HG02588 (cell line): Measurements from ENCODE around the gene DUSP6.

Experiments
- ATAC-seq: cut with Tn5 transposase; IDR thresholded peaks from one replicate; pipeline ENCODE4 v1.9.1; 2021; ENCODE audit warnings: mild to moderate bottlenecking, moderate library complexity; ENCODE audit not compliant: unreplicated experiment

The DUSP6 gene

GRCh38 chr12:89334548-89335169 is 17.6 kb downstream of the DUSP6 start:
- ATAC-seq, result no peak

- ATAC-seq, result peak; percentile 54
These were observed 18.6 kb downstream of the DUSP6 start for GRCh38 chr12:89333564-89334252.

- ATAC-seq, result no peak
These were observed 23.9 kb downstream of the DUSP6 start for GRCh38 chr12:89328151-89329030.

- ATAC-seq, result no peak
These were observed 24.7 kb downstream of the DUSP6 start for GRCh38 chr12:89327486-89328094.

- ATAC-seq, result no peak
These were observed 25.9 kb downstream of the DUSP6 start for GRCh38 chr12:89326239-89327040.

- ATAC-seq, result no peak
These were observed 26.8 kb downstream of the DUSP6 start for GRCh38 chr12:89325495-89325894.

GRCh38 chr12:89324437-89324836 is 27.9 kb downstream of the DUSP6 start:
- no peak for ATAC-seq

- ATAC-seq, result no peak
These were observed 28.6 kb downstream of the DUSP6 start for GRCh38 chr12:89323568-89324218.

- no peak for ATAC-seq
These were observed 31.6 kb downstream of the DUSP6 start for GRCh38 chr12:89320735-89321134.

GRCh38 chr12:89319606-89320005 is 32.7 kb downstream of the DUSP6 start:
- no peak for ATAC-seq

GRCh38 chr12:89319122-89319521 is 33.2 kb downstream of the DUSP6 start:
- ATAC-seq, result no peak

- no peak for ATAC-seq
These were observed 35.6 kb downstream of the DUSP6 start for GRCh38 chr12:89316705-89317139.

GRCh38 chr12:89314060-89314761 is 38.1 kb downstream of the DUSP6 start:
- no peak for ATAC-seq

- ATAC-seq, result no peak
These were observed 40.5 kb downstream of the DUSP6 start for GRCh38 chr12:89311703-89312293.

- no peak for ATAC-seq
These were observed 42.5 kb downstream of the DUSP6 start for GRCh38 chr12:89309815-89310214.

GRCh38 chr12:89309440-89309802 is 42.9 kb downstream of the DUSP6 start:
- ATAC-seq, result no peak

GRCh38 chr12:89307474-89308253 is 44.6 kb downstream of the DUSP6 start:
- no peak for ATAC-seq

- no peak for ATAC-seq
These were observed 45.4 kb downstream of the DUSP6 start for GRCh38 chr12:89306827-89307473.
